Caco-2 (cell line): ENCODE measurements around the gene CFAP77. TPM values are rescaled to one million over a fixed set of nuclear protein-coding genes. Genes with fewer than 3 reads are reported as not detected.

Source experiments
- BruUV-seq: library from RNA; stranded (reverse); fragments of 400-500 nt; replicated peaks from 2 replicates; lab custom pipeline; 2021; lab: Mats Ljungman, UMichigan
- CTCF ChIA-PET: fragments of 300-600 bp; sonication (Branson Sonifier 250); formaldehyde crosslinking; loops from one replicate; lab custom pipeline; 2022; ENCODE audit warnings: antibody characterized with exemption; lab: Charles Lee
- POLR2A ChIA-PET: fragments of 300-600 bp; sonication (Branson Sonifier 250); formaldehyde crosslinking; loops from one replicate; lab custom pipeline; 2022; ENCODE audit warnings: antibody characterized with exemption; lab: Charles Lee
- DNase-seq, 2 experiments: peaks; one replicate each; pipeline versions ENCODE4 v3.0.0 to v3.0.0-alpha.2; 2020 to 2022
- H3K27me3 ChIP-seq: replicated peaks from 2 replicates; pipeline ENCODE4 v1.6.0; 2011; ENCODE audit warnings: low read length; ENCODE audit not compliant: control insufficient read depth, insufficient read depth
- H3K36me3 ChIP-seq: 2 replicates; pipeline ENCODE4 v1.5.1; 2011; ENCODE audit warnings: low read length; ENCODE audit not compliant: control insufficient read depth, insufficient read depth
- H3K4me1 ChIP-seq: fragments of 250-450 bp; sonication (Bioruptor Pico); 2 replicates; pipeline ENCODE4 v1.5.1; 2020; ENCODE audit warnings: mild to moderate bottlenecking
- H3K4me3 ChIP-seq: 2 replicates; pipeline ENCODE4 v1.5.1; 2011; ENCODE audit warnings: low read depth, mild to moderate bottlenecking, control low read depth, low read length
- H3K9me3 ChIP-seq: fragments of 250-450 bp; sonication (Bioruptor Pico); 2 replicates; pipeline ENCODE4 v1.5.1; 2020; ENCODE audit warnings: mild to moderate bottlenecking, moderate library complexity
- H3K27ac Mint-ChIP-seq: one replicate; pipeline ENCODE4 v1.8.0; 2022; ENCODE audit warnings: mixed read lengths; ENCODE audit not compliant: unreplicated experiment
- H3K27me3 Mint-ChIP-seq: one replicate; pipeline ENCODE4 v1.8.0; 2022; ENCODE audit warnings: mixed read lengths; ENCODE audit not compliant: insufficient read depth, unreplicated experiment
- H3K36me3 Mint-ChIP-seq: one replicate; pipeline ENCODE4 v1.8.0; 2022; ENCODE audit warnings: mild to moderate bottlenecking, mixed read lengths; ENCODE audit not compliant: insufficient read depth, unreplicated experiment
- H3K4me1 Mint-ChIP-seq: one replicate; pipeline ENCODE4 v1.8.0; 2022; ENCODE audit warnings: low read depth, mixed read lengths; ENCODE audit not compliant: unreplicated experiment
- H3K4me3 Mint-ChIP-seq: one replicate; pipeline ENCODE4 v1.8.0; 2022; ENCODE audit warnings: mild to moderate bottlenecking, moderate library complexity, mixed read lengths; ENCODE audit not compliant: unreplicated experiment
- H3K9me3 Mint-ChIP-seq: one replicate; pipeline ENCODE4 v1.8.0; 2022; ENCODE audit warnings: mixed read lengths; ENCODE audit not compliant: unreplicated experiment
- CTCF ChIP-seq, 2 experiments: fragments of 200-600 bp in 1 of 2; IDR thresholded peaks; 1 replicate in 1 of 2; 2 replicates in 1 of 2; pipeline versions ENCODE4 v1.5.1 to v1.8.0; 2011 to 2022; ENCODE audit warnings: antibody characterized with exemption in 1 of 2, control low read depth in 1 of 2, inconsistent platforms in 1 of 2, low read depth in 1 of 2, low read length in 1 of 2, mild to moderate bottlenecking in 1 of 2, moderate library complexity in 1 of 2; ENCODE audit not compliant: insufficient read depth in 1 of 2, severe bottlenecking in 1 of 2, unreplicated experiment in 1 of 2
- intact Hi-C: fragments of 100-400 bp; cut with micrococcal nuclease; formaldehyde crosslinking; loops from one replicate; pipeline ENCODE4 v1.10.0; 2022; ENCODE audit not compliant: unreplicated experiment
- total RNA-seq: library from RNA; stranded (reverse); gene quantifications from 2 replicates; pipeline ENCODE4 v1.2.3, GENCODE V29; 2022

Gene CFAP77
- total RNA-seq, 1 experiment from 2014 or later, result not detected

- Mint-ChIP-seq H3K27ac (no peak overlapping the region), H3K27me3 (peaks cover 20% of the 10 kb centered on the region), H3K36me3 (no peaks in the 10 kb centered on the region), H3K4me1 (no peaks in the 10 kb centered on the region), H3K9me3 (no peaks in the 10 kb centered on the region), H3K4me3 (no peak overlapping the region)
- no TSS peak for BruUV-seq
- intact Hi-C loops, result no loop called here
- H3K27me3 ChIP-seq, result no peaks in the 10 kb centered on the region
- H3K9me3 ChIP-seq, result no peaks in the 10 kb centered on the region
- H3K36me3 ChIP-seq, result no peaks in the 10 kb centered on the region
- TF ChIP-seq CTCF (IDR thresholded peaks at IDR 0.05; ENCODE audit: insufficient read depth in 1 of 2, low read depth in 1 of 2, low read length in 1 of 2, severe bottlenecking in 1 of 2, unreplicated experiment in 1 of 2), result no peak
- H3K4me1 ChIP-seq, result no peaks in the 10 kb centered on the region
- H3K4me3 ChIP-seq, result no peak overlapping the region
- POLR2A ChIA-PET, result no interaction called here
- CTCF ChIA-PET, result no interaction called here
- DNase-seq, result no peak
Measured at GRCh38 chr9:132486706-132487350, 76.8 kb downstream of the CFAP77 start.

GRCh38 chr9:132487351-132487791, 77.4 kb downstream of the CFAP77 start:
- ChIA-PET POLR2A (no interaction called here), CTCF (no interaction called here)
- Mint-ChIP-seq H3K27me3 (peaks cover 20% of the 10 kb centered on the region), H3K9me3 (no peaks in the 10 kb centered on the region), H3K27ac (no peak overlapping the region), H3K4me3 (no peak overlapping the region), H3K36me3 (no peaks in the 10 kb centered on the region), H3K4me1 (no peaks in the 10 kb centered on the region)
- BruUV-seq, result no TSS peak
- TF ChIP-seq CTCF (IDR thresholded peaks at IDR 0.05; ENCODE audit: insufficient read depth in 1 of 2, low read depth in 1 of 2, low read length in 1 of 2, severe bottlenecking in 1 of 2, unreplicated experiment in 1 of 2), result no peak
- Histone ChIP-seq H3K27me3 (no peaks in the 10 kb centered on the region), H3K9me3 (no peaks in the 10 kb centered on the region), H3K4me1 (no peaks in the 10 kb centered on the region), H3K4me3 (no peak overlapping the region), H3K36me3 (no peaks in the 10 kb centered on the region)
- no peak for DNase-seq
- intact Hi-C loops, result no loop called here

- POLR2A ChIA-PET, result no interaction called here
- Histone ChIP-seq H3K36me3 (no peaks in the 10 kb centered on the region), H3K4me3 (no peak overlapping the region), H3K9me3 (no peaks in the 10 kb centered on the region), H3K4me1 (no peaks in the 10 kb centered on the region), H3K27me3 (no peaks in the 10 kb centered on the region)
- Mint-ChIP-seq H3K27me3 (peaks cover 23% of the 10 kb centered on the region), H3K9me3 (no peaks in the 10 kb centered on the region), H3K27ac (no peak overlapping the region), H3K36me3 (no peaks in the 10 kb centered on the region), H3K4me3 (no peak overlapping the region), H3K4me1 (no peaks in the 10 kb centered on the region)
- intact Hi-C loops, result no loop called here
- CTCF ChIA-PET, result no interaction called here
- DNase-seq, result no peak
- no peak for TF ChIP-seq CTCF (IDR thresholded peaks at IDR 0.05; ENCODE audit: insufficient read depth in 1 of 2, low read depth in 1 of 2, low read length in 1 of 2, severe bottlenecking in 1 of 2, unreplicated experiment in 1 of 2)
- no TSS peak for BruUV-seq
Measured at GRCh38 chr9:132487980-132488535, 78.0 kb downstream of the CFAP77 start.
